ENCODE measurements around the gene ABCC1. TPM values are rescaled to one million over a fixed set of nuclear protein-coding genes. Genes with fewer than 3 reads are reported as not detected.

Gene ABCC1
- polyA plus RNA-seq, 3 donors: 1.4 to 23.6 (median 3.0) TPM

DNA sequence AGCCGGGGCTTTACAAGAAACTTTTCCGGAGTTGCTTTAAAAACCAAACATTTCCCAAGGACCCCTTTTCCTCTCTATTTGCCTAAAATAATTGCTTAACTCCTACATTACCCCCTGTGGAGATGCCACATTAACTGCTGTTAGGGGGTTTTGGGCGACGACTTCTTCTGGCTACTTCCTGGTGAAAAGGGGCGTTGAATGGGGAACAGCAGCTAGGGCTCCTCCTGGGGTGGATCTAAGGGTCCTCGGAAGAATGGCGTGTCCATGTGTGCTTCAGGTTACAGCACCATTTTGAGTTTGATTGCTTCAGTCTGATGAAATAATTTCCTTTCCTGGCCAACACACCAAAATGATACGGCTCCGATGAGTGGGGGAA, 22.0 kb downstream of the ABCC1 start:
- no peak overlapping the region for H3K27ac ChIP-seq (ENCODE audit: low read depth in 1 of 2, low read length in 2 of 2)
- H3K27me3 ChIP-seq (ENCODE audit: control insufficient read depth in 2 of 2, insufficient read depth in 2 of 2, low read length in 2 of 2): no peaks in the 10 kb centered on the region
- H3K79me2 ChIP-seq (ENCODE audit: insufficient read depth, low read length): peaks cover 90% of the 10 kb centered on the region
- no peak overlapping the region for H3K4me3 Mint-ChIP-seq
- no peak overlapping the region for H3K9ac ChIP-seq (ENCODE audit: insufficient read depth, low read length, poor library complexity, severe bottlenecking)
- H3K27me3 Mint-ChIP-seq (ENCODE audit: low read depth in 3 of 3): no peaks in the 10 kb centered on the region
- DNase-seq: no peak
- peaks cover 96% of the 10 kb centered on the region for H4K20me1 ChIP-seq (ENCODE audit: insufficient read depth, low read length)
- peaks cover 18% of the 10 kb centered on the region for H3K4me1 Mint-ChIP-seq
- H3K36me3 Mint-ChIP-seq: peaks cover 16 to 24% of the 10 kb centered on the region in 2 donors
- peaks cover 5 to 15% of the 10 kb centered on the region in 2 donors for H3K36me3 ChIP-seq (replicated peaks in 1 of 2; ENCODE audit: control insufficient read depth in 1 of 2, insufficient read depth in 2 of 2, low read length in 2 of 2)
- peaks cover 10 to 26% (median 16%) of the 10 kb centered on the region in 7 donors for H3K9me3 Mint-ChIP-seq
- H3K27ac Mint-ChIP-seq: peak overlapping the region in 2 of 7 donors; percentile 5 to 70
- H3K4me3 ChIP-seq (replicated peaks in 1 of 3; ENCODE audit: low read depth in 2 of 3, low read length in 3 of 3): no peak overlapping the region
- H3K9me3 ChIP-seq (replicated peaks in 1 of 2; ENCODE audit: control insufficient read depth in 1 of 2, insufficient read depth in 1 of 2, low read length in 2 of 2): peaks cover 4 to 29% of the 10 kb centered on the region in 2 donors
- no peak for TF ChIP-seq CTCF (IDR thresholded peaks at IDR 0.05)
- WGBS (ENCODE audit: insufficient coverage): 71% methylated on average over 4 of the region's 9 CpGs
- no peak overlapping the region for H3K4me2 ChIP-seq (replicated peaks; ENCODE audit: extremely low read depth, low read length, poor library complexity, severe bottlenecking)
- H3K4me1 ChIP-seq (ENCODE audit: control insufficient read depth in 1 of 2, insufficient read depth in 2 of 2, low read length in 2 of 2): peaks cover 3 to 4% of the 10 kb centered on the region in 2 donors
- H2AFZ ChIP-seq (ENCODE audit: insufficient read depth, low read depth, low read length, poor library complexity, severe bottlenecking): no peak overlapping the region
- intact Hi-C loops (cut with micrococcal nuclease): no loop called here

DNA sequence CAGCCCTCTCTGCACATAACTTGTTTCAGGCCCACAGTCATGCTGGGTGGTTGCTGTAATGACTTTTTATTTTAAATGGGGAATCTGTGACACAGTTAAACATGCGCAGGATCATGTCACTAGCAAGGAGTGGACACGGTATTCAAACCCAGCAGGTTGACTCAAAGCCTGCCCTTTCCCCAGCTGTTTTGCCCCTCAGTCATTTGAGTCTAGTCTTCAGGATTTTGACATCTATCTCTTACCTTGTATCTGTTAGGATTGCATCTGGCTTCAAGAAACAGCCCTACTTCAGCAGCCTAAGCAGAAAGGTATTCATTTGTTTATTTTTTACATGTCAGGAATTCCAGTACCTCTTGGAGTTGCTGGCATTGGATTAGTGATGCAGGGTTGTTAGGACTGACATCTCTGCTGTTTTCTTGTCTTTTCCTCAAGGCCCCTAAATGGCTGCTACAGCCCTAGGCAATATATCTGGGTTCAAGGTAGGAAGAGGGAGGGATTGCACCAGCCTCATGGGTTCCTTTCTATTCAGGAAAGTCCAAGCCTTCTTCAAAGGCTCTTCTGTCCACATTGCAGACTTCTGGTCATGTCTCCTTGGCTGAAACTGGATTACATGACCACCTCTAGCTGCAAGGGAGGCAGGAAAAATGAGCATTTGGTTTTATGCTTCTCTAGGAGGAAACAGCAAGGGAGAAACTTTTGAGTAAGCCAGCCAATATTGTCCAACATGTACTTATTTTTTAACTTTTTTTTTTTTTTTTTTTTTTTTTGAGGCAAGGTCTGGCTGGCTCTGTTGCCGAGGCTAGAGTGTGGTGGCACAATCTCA, 22.8 kb downstream of the ABCC1 start:
- intact Hi-C loops (cut with micrococcal nuclease): no loop called here
- H2AFZ ChIP-seq (ENCODE audit: insufficient read depth, low read depth, low read length, poor library complexity, severe bottlenecking): no peak overlapping the region
- H3K9me3 Mint-ChIP-seq: peaks cover 10 to 26% (median 16%) of the 10 kb centered on the region in 7 donors
- H3K36me3 ChIP-seq (replicated peaks in 1 of 2; ENCODE audit: control insufficient read depth in 1 of 2, insufficient read depth in 2 of 2, low read length in 2 of 2): peaks cover 5 to 15% of the 10 kb centered on the region in 2 donors
- H3K27me3 Mint-ChIP-seq (ENCODE audit: low read depth in 3 of 3): no peaks in the 10 kb centered on the region
- peaks cover 89% of the 10 kb centered on the region for H3K79me2 ChIP-seq (ENCODE audit: insufficient read depth, low read length)
- peaks cover 11 to 12% of the 10 kb centered on the region in 2 donors for H3K4me1 ChIP-seq (ENCODE audit: control insufficient read depth in 1 of 2, insufficient read depth in 2 of 2, low read length in 2 of 2)
- no peak overlapping the region for H3K9ac ChIP-seq (ENCODE audit: insufficient read depth, low read length, poor library complexity, severe bottlenecking)
- H4K20me1 ChIP-seq (ENCODE audit: insufficient read depth, low read length): peaks cover 96% of the 10 kb centered on the region
- H3K4me3 Mint-ChIP-seq: no peak overlapping the region
- WGBS (ENCODE audit: insufficient coverage): 72% methylated on average over 2 of the region's 3 CpGs
- peaks cover 4 to 29% of the 10 kb centered on the region in 2 donors for H3K9me3 ChIP-seq (replicated peaks in 1 of 2; ENCODE audit: control insufficient read depth in 1 of 2, insufficient read depth in 1 of 2, low read length in 2 of 2)
- H3K27ac ChIP-seq (ENCODE audit: low read depth in 1 of 2, low read length in 2 of 2): no peak overlapping the region
- H3K4me2 ChIP-seq (replicated peaks; ENCODE audit: extremely low read depth, low read length, poor library complexity, severe bottlenecking): no peak overlapping the region
- H3K27ac Mint-ChIP-seq: peak overlapping the region in 1 of 7 donors; percentile 32
- no peak for DNase-seq
- H3K4me1 Mint-ChIP-seq: peaks cover 25% of the 10 kb centered on the region
- peaks cover 16 to 24% of the 10 kb centered on the region in 2 donors for H3K36me3 Mint-ChIP-seq
- no peaks in the 10 kb centered on the region for H3K27me3 ChIP-seq (ENCODE audit: control insufficient read depth in 2 of 2, insufficient read depth in 2 of 2, low read length in 2 of 2)
- TF ChIP-seq CTCF (IDR thresholded peaks at IDR 0.05): no peak
- H3K4me3 ChIP-seq (replicated peaks in 1 of 3; ENCODE audit: low read depth in 2 of 3, low read length in 3 of 3): no peak overlapping the region
